Parathyroid adenoma (tissue), 2 donors: ENCODE measurements around the gene FAM168B.
"Not testable (repeated sequence)": the region's sequence is repeated elsewhere in the genome, so short reads cannot be mapped to it uniquely, and the experiment has no call there.

Experiments
- H2AFZ ChIP-seq: fragments of 300-600 bp; sonication (generic); one replicate; pipeline ENCODE4 v1.7.0; 2017; ENCODE audit warnings: antibody characterized with exemption, mild to moderate bottlenecking
- H3K27ac ChIP-seq: fragments of 300-600 bp; sonication (generic); one replicate; pipeline ENCODE4 v1.7.0; 2017
- H3K27me3 ChIP-seq: fragments of 300-600 bp; sonication (generic); one replicate; pipeline ENCODE4 v1.7.0; 2017; ENCODE audit warnings: low read length; ENCODE audit not compliant: control insufficient read depth, insufficient read depth
- H3K36me3 ChIP-seq: fragments of 300-600 bp; sonication (generic); one replicate; pipeline ENCODE4 v1.7.0; 2017; ENCODE audit warnings: low read length; ENCODE audit not compliant: control insufficient read depth, insufficient read depth
- H3K4me1 ChIP-seq: fragments of 300-600 bp; sonication (generic); one replicate; pipeline ENCODE4 v1.7.0; 2017; ENCODE audit warnings: control low read depth
- H3K4me2 ChIP-seq: fragments of 300-600 bp; sonication (generic); one replicate; pipeline ENCODE4 v1.7.0; 2017; ENCODE audit warnings: low read length
- H3K4me3 ChIP-seq: fragments of 300-600 bp; sonication (generic); one replicate; pipeline ENCODE4 v1.7.0; 2017; ENCODE audit warnings: low read depth, low read length
- H3K79me2 ChIP-seq: fragments of 300-600 bp; sonication (generic); one replicate; pipeline ENCODE4 v1.7.0; 2017; ENCODE audit warnings: control low read depth
- H3K9ac ChIP-seq: fragments of 300-600 bp; sonication (generic); one replicate; pipeline ENCODE4 v1.7.0; 2017; ENCODE audit warnings: mild to moderate bottlenecking
- H3K9me3 ChIP-seq: fragments of 300-600 bp; sonication (generic); one replicate; pipeline ENCODE4 v1.7.0; 2017; ENCODE audit warnings: low read length; ENCODE audit not compliant: control insufficient read depth
- TF ChIP-seq, protein P1 (sequence below): fragments of 300-600 bp; sonication (generic); IDR thresholded peaks from one replicate; pipeline ENCODE4 v1.7.0; 2017; ENCODE audit warnings: antibody characterized with exemption, mild to moderate bottlenecking
- donor health status: primary hyperparathyroidism.

The FAM168B gene

DNA sequence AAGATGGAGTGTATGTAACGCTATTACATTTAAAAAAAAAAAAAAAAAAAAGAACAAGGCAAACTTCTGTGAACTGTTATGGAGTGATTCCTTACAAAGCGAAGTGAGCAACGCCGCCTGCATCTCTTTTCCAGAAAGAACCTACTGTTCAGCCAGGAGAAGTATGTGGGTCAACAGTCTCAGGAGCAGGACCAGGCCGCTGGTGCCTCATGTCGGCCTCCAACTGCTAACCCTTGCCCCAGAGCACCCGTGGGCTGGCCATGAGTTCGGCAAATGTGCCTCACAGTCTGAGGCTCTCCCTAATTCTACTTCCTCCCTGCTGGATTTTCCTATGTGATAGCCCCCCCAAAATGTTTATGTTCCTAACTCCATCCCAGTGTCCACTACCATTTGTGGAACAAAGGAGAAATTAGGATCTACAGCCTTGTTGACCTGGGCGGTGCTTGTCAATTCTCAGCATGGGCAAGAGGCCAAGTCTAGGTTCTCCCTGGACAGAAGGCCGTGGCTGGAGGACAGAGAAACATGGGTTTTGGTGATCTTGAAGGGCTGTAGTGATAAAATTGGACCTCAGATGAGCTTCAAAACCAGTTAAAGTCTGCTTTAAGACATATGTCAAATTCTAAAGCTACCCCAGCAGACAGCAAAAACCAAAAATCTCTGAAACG, 15.9 kb downstream of the FAM168B start:
- no peaks in the 10 kb centered on the region for H3K36me3 ChIP-seq
- peaks cover 8% of the 10 kb centered on the region for H3K4me1 ChIP-seq
- H3K4me3 ChIP-seq = no peak overlapping the region
- H3K9ac ChIP-seq = no peak overlapping the region
- peaks cover 77% of the 10 kb centered on the region for H3K79me2 ChIP-seq
- no peaks in the 10 kb centered on the region for H3K9me3 ChIP-seq
- no peak overlapping the region for H3K4me2 ChIP-seq
- TF ChIP-seq, protein P1, sequence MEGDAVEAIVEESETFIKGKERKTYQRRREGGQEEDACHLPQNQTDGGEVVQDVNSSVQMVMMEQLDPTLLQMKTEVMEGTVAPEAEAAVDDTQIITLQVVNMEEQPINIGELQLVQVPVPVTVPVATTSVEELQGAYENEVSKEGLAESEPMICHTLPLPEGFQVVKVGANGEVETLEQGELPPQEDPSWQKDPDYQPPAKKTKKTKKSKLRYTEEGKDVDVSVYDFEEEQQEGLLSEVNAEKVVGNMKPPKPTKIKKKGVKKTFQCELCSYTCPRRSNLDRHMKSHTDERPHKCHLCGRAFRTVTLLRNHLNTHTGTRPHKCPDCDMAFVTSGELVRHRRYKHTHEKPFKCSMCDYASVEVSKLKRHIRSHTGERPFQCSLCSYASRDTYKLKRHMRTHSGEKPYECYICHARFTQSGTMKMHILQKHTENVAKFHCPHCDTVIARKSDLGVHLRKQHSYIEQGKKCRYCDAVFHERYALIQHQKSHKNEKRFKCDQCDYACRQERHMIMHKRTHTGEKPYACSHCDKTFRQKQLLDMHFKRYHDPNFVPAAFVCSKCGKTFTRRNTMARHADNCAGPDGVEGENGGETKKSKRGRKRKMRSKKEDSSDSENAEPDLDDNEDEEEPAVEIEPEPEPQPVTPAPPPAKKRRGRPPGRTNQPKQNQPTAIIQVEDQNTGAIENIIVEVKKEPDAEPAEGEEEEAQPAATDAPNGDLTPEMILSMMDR = no peak
- no peak overlapping the region for H2AFZ ChIP-seq
- H3K27me3 ChIP-seq = no peaks in the 10 kb centered on the region
- no peak overlapping the region for H3K27ac ChIP-seq

DNA sequence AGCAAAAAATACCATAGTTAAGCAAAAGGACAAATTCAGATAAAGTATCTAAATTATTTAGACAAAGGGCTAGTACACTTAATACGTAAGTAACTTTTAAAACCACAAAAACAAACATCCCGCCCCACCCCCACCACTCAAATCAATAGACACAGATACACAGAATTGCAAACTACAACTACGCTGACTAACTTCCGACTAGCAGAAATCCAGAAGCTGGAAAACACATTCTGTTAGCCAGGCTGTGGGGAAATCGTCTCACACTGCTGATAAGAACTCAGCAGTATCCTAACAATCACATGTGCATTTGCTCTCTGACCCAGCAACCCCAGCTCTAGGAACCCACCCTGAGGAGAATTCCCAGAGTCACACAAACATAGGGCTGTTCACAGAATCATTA, 16.6 kb downstream of the FAM168B start:
- no peak overlapping the region for H3K4me2 ChIP-seq
- TF ChIP-seq, protein P1 = no peak
- peaks cover 75% of the 10 kb centered on the region for H3K79me2 ChIP-seq
- H2AFZ ChIP-seq = no peak overlapping the region
- H3K4me1 ChIP-seq = peaks cover 8% of the 10 kb centered on the region
- H3K4me3 ChIP-seq = no peak overlapping the region
- no peak overlapping the region for H3K27ac ChIP-seq
- H3K27me3 ChIP-seq = no peaks in the 10 kb centered on the region
- H3K9ac ChIP-seq = no peak overlapping the region
- H3K36me3 ChIP-seq = no peaks in the 10 kb centered on the region
- no peaks in the 10 kb centered on the region for H3K9me3 ChIP-seq

DNA sequence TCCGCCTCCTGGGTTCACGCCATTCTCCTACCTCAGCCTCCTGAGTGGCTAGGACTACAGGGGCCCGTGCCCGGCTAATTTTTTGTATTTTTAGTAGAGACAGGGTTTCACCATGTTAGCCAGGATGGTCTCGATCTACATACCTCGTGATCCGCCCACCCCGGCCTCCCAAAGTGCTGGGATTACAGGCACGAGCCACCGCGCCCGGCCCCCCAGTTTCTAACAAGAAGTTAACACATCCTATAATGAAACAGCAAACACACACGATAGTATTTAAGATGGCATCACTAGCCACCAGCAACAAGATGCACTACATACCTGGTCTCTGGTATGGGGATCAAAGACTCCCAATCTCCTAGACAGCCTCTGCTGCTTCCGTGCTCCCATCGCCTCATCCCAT, 17.7 kb downstream of the FAM168B start:
- H3K4me1 ChIP-seq, H3K36me3 ChIP-seq: not testable (repeated sequence)

DNA sequence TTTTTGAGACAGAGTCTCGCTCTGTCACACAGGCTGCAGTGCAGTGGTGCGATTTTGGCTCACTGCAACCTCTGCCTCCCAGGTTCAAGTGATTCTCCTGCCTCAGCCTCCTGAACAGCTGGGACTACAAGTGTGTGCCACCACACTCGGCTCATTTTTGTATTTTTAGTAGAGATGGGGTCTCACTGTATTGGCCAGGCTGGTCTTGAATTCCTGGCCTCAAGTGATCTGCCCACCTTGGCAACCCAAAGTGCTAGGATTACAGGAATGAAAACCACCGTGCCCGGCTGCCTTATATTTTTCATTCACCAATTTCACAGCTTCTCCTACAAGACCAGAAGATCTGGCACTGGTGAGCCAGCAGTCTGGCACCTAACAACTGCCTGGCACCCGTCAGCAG, 25.1 kb downstream of the FAM168B start:
- Histone ChIP-seq H3K79me2 (peaks cover 65% of the 10 kb centered on the region), H3K4me1 (peaks cover 14% of the 10 kb centered on the region)
- not testable (repeated sequence) for H3K4me2 ChIP-seq, H3K9me3 ChIP-seq, H3K36me3 ChIP-seq, H3K27ac ChIP-seq, H3K27me3 ChIP-seq, H2AFZ ChIP-seq, H3K4me3 ChIP-seq, H3K9ac ChIP-seq

More for the DNA sequence above, 17.7 kb downstream of the FAM168B start:
- not testable (repeated sequence) for H3K27ac ChIP-seq, H3K27me3 ChIP-seq, H3K4me2 ChIP-seq, H3K9ac ChIP-seq, H2AFZ ChIP-seq, H3K4me3 ChIP-seq, H3K9me3 ChIP-seq
- H3K79me2 ChIP-seq = peaks cover 72% of the 10 kb centered on the region

DNA sequence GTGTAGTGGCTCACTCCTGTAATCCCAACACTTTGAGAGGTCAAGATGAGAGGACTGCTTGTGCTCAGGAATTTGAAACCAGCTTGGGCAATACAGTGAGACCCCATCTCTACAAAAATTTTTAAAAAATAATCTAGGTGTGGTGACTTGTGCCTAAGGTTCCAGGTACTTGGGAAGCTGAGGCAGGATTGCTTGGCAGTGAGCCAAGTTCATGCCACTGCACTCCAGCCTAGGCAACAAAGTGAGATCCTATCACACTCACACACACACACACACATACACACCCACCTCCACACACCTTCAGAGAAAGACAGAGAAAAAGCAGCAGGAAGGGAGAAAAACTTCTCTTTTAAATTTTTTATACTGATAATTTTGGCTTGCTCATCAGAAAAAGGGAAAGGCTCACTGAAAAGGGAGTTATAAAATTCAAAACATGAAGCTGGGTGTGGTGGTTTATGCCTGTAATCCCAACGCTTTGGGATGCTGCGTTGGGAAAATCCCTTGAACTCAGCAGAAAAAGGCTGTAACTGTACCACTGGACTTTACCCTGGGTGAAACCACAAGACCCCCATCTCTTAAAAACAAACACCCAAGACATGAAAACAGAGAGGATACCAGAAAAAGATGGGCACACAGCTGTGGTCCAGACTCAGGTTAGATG, 25.7 kb downstream of the FAM168B start:
- no peak overlapping the region for H3K4me3 ChIP-seq
- peaks cover 15% of the 10 kb centered on the region for H3K4me1 ChIP-seq

More for the DNA sequence above, 25.7 kb downstream of the FAM168B start:
- TF ChIP-seq, protein P1 = no peak
- no peak overlapping the region for H3K27ac ChIP-seq
- H3K4me2 ChIP-seq = no peak overlapping the region
- no peaks in the 10 kb centered on the region for H3K27me3 ChIP-seq
- no peaks in the 10 kb centered on the region for H3K9me3 ChIP-seq
- no peak overlapping the region for H3K9ac ChIP-seq
- no peak overlapping the region for H2AFZ ChIP-seq
- no peaks in the 10 kb centered on the region for H3K36me3 ChIP-seq
- peaks cover 60% of the 10 kb centered on the region for H3K79me2 ChIP-seq
